ENCODE results near the gene PBOV1. TPM values are rescaled to one million over a fixed set of nuclear protein-coding genes. Genes with fewer than 3 reads are reported as not detected.

PBOV1 gene
- total and polyA plus RNA-seq, 2 experiments from 2014 or later = not detected

DNA sequence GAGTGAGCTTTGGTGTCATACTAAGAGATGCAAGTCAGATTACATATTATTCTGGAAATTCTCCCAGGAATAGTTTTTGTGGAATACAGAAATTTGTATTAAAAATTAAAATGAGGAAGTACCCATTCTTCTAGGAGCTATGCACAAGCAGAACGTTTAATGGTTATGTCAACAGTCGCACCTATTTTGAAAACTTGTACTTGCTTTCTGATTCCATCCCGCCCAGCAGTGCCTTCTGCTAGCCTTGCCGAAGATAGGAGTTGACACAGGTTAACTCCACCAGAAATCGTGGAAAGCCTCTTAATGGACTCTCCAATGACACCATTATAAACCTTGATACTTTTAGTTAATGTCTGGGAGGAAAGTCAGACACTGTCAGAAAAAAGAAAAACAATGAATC lies 6.7 kb downstream of the PBOV1 start:
- Histone ChIP-seq H3K9me2 (replicated peaks; ENCODE audit: insufficient read depth) (no peaks in the 10 kb centered on the region), H3K4me3 (no peak overlapping the region), H3K4me2 (no peak overlapping the region), H3K27me3 (no peaks in the 10 kb centered on the region), H3K4me1 (ENCODE audit: insufficient read depth) (no peaks in the 10 kb centered on the region), H3K27ac (no peak overlapping the region), H3K36me3 (replicated peaks; ENCODE audit: insufficient read depth, low read depth) (no peaks in the 10 kb centered on the region), H2AFZ (no peak overlapping the region), H3K9me3 (ENCODE audit: low read depth) (no peaks in the 10 kb centered on the region), H3K79me2 (no peaks in the 10 kb centered on the region), H4K20me1 (ENCODE audit: insufficient read depth, poor library complexity, severe bottlenecking) (no peaks in the 10 kb centered on the region)
- TF ChIP-seq, protein P1, sequence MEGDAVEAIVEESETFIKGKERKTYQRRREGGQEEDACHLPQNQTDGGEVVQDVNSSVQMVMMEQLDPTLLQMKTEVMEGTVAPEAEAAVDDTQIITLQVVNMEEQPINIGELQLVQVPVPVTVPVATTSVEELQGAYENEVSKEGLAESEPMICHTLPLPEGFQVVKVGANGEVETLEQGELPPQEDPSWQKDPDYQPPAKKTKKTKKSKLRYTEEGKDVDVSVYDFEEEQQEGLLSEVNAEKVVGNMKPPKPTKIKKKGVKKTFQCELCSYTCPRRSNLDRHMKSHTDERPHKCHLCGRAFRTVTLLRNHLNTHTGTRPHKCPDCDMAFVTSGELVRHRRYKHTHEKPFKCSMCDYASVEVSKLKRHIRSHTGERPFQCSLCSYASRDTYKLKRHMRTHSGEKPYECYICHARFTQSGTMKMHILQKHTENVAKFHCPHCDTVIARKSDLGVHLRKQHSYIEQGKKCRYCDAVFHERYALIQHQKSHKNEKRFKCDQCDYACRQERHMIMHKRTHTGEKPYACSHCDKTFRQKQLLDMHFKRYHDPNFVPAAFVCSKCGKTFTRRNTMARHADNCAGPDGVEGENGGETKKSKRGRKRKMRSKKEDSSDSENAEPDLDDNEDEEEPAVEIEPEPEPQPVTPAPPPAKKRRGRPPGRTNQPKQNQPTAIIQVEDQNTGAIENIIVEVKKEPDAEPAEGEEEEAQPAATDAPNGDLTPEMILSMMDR (IDR thresholded peaks at IDR 0.05; ENCODE audit: poor library complexity) = no peak
- TF ChIP-seq EZH2phosphoT487 (IDR thresholded peaks at IDR 0.05; ENCODE audit: low read depth, severe bottlenecking, unreplicated experiment) = no peak
- TF ChIP-seq EZH2 (IDR thresholded peaks at IDR 0.05; ENCODE audit: borderline replicate concordance) = no peak
- no peak for DNase-seq (ENCODE audit: low spot score)
- WGBS (ENCODE audit: low lambda C conversion rate, missing lambda C conversion rate) = 82% methylated on average over 5 of the region's 5 CpGs

- Histone ChIP-seq H3K36me3 (replicated peaks; ENCODE audit: insufficient read depth, low read depth) (no peaks in the 10 kb centered on the region), H3K4me2 (no peak overlapping the region), H3K4me3 (no peak overlapping the region), H3K9me2 (replicated peaks; ENCODE audit: insufficient read depth) (no peaks in the 10 kb centered on the region), H2AFZ (no peak overlapping the region), H4K20me1 (ENCODE audit: insufficient read depth, poor library complexity, severe bottlenecking) (no peaks in the 10 kb centered on the region), H3K4me1 (ENCODE audit: insufficient read depth) (no peaks in the 10 kb centered on the region), H3K9me3 (ENCODE audit: low read depth) (no peaks in the 10 kb centered on the region), H3K27me3 (no peaks in the 10 kb centered on the region), H3K27ac (no peak overlapping the region), H3K79me2 (no peaks in the 10 kb centered on the region)
- WGBS (ENCODE audit: low lambda C conversion rate, missing lambda C conversion rate) = 78% methylated on average over 2 of the region's 2 CpGs
- no peak for TF ChIP-seq EZH2phosphoT487 (IDR thresholded peaks at IDR 0.05; ENCODE audit: low read depth, severe bottlenecking, unreplicated experiment)
- TF ChIP-seq EZH2 (IDR thresholded peaks at IDR 0.05; ENCODE audit: borderline replicate concordance) = no peak
- TF ChIP-seq, protein P1 (IDR thresholded peaks at IDR 0.05; ENCODE audit: poor library complexity) = no peak
- DNase-seq (ENCODE audit: low spot score) = no peak
Measured at GRCh38 chr6:138211048-138211581, 7.2 kb downstream of the PBOV1 start.

DNA sequence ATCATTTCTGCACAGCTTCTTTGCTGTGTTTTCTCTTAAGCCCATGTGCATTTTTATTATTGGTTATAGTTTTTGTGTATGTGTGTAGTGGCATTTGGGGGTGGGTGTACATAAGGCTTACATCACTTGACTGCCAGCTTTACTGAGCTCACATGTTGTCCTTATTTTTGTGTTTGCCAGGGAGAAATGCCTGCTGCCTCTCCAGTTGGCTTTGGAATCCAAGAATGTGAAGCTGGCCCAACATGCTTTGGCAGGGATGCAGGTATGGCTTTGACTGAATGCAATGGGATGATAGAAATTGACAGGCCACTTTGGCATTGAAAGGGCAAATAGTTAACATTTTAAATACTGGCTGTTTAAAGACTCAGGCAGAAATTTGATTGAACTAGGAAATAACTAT lies 11.4 kb downstream of the PBOV1 start:
- Histone ChIP-seq H3K4me3 (no peak overlapping the region), H3K9me3 (ENCODE audit: low read depth) (no peaks in the 10 kb centered on the region)
- DNase-seq (ENCODE audit: low spot score) = no peak

More for the DNA sequence above, 11.4 kb downstream of the PBOV1 start:
- no peak for TF ChIP-seq EZH2phosphoT487 (IDR thresholded peaks at IDR 0.05; ENCODE audit: low read depth, severe bottlenecking, unreplicated experiment)
- TF ChIP-seq EZH2 (IDR thresholded peaks at IDR 0.05; ENCODE audit: borderline replicate concordance) = no peak
- TF ChIP-seq, protein P1 (IDR thresholded peaks at IDR 0.05; ENCODE audit: poor library complexity) = no peak
- Histone ChIP-seq H3K9me2 (replicated peaks; ENCODE audit: insufficient read depth) (no peaks in the 10 kb centered on the region), H3K79me2 (no peaks in the 10 kb centered on the region), H3K4me2 (no peak overlapping the region), H2AFZ (no peak overlapping the region), H3K36me3 (replicated peaks; ENCODE audit: insufficient read depth, low read depth) (no peaks in the 10 kb centered on the region), H3K4me1 (ENCODE audit: insufficient read depth) (no peaks in the 10 kb centered on the region), H4K20me1 (ENCODE audit: insufficient read depth, poor library complexity, severe bottlenecking) (no peaks in the 10 kb centered on the region), H3K27ac (no peak overlapping the region), H3K27me3 (no peaks in the 10 kb centered on the region)
